ENCODE measurements around the gene CORO7. TPM values are rescaled to one million over a fixed set of nuclear protein-coding genes. Genes with fewer than 3 reads are reported as not detected.

Gene CORO7
- total RNA-seq, 4 donors from 2014 or later, result 18.8 to 29.6 (median 25.7) TPM

- Histone ChIP-seq H3K4me3 (no peak overlapping the region), H3K27ac (peak overlapping the region; percentile 75), H3K36me3 (peaks cover 27% of the 10 kb centered on the region), H3K4me1 (peaks cover 30% of the 10 kb centered on the region), H3K27me3 (no peaks in the 10 kb centered on the region), H3K9me3 (no peaks in the 10 kb centered on the region)
- WGBS, result 59% methylated on average over 5 of the region's 6 CpGs
- peak in 1 of 2 donors; percentile 65 for DNase-seq (ENCODE audit: low spot score in 2 of 2)
- no peak for TF ChIP-seq POLR2AphosphoS5 (IDR thresholded peaks at IDR 0.05)
- TF ChIP-seq EP300 (IDR thresholded peaks at IDR 0.05), result no peak
- no peak for TF ChIP-seq CTCF (IDR thresholded peaks at IDR 0.05)
- no peak for TF ChIP-seq POLR2A (IDR thresholded peaks at IDR 0.05)
Measured at GRCh38 chr16:4393240-4393600, 23.2 kb downstream of the CORO7 start.

- no peaks in the 10 kb centered on the region for H3K9me3 ChIP-seq
- peaks cover 33% of the 10 kb centered on the region for H3K4me1 ChIP-seq
- no peak overlapping the region for H3K4me3 ChIP-seq
- H3K27ac ChIP-seq, result peak overlapping the region; percentile 75
- DNase-seq (ENCODE audit: low spot score in 2 of 2), result peak in 1 of 2 donors; percentile 68
- WGBS, result 39% methylated on average over 11 of the region's 27 CpGs
- H3K36me3 ChIP-seq, result peaks cover 26% of the 10 kb centered on the region
- TF ChIP-seq POLR2A (IDR thresholded peaks at IDR 0.05) (no peak), CTCF (IDR thresholded peaks at IDR 0.05) (no peak), EP300 (IDR thresholded peaks at IDR 0.05) (no peak), POLR2AphosphoS5 (IDR thresholded peaks at IDR 0.05) (no peak)
- H3K27me3 ChIP-seq, result no peaks in the 10 kb centered on the region
Measured at GRCh38 chr16:4392382-4393239, 23.8 kb downstream of the CORO7 start.

- Histone ChIP-seq H3K27me3 (no peaks in the 10 kb centered on the region), H3K27ac (peak overlapping the region; percentile 75), H3K4me1 (peaks cover 39% of the 10 kb centered on the region), H3K4me3 (no peak overlapping the region), H3K9me3 (no peaks in the 10 kb centered on the region), H3K36me3 (peaks cover 32% of the 10 kb centered on the region)
- TF ChIP-seq CTCF (IDR thresholded peaks at IDR 0.05), result no peak
- no peak for TF ChIP-seq EP300 (IDR thresholded peaks at IDR 0.05)
- no peak for TF ChIP-seq POLR2A (IDR thresholded peaks at IDR 0.05)
- no peak for TF ChIP-seq POLR2AphosphoS5 (IDR thresholded peaks at IDR 0.05)
- 84% methylated on average over 13 of the region's 22 CpGs for WGBS
- peak in 1 of 2 donors; percentile 65 for DNase-seq (ENCODE audit: low spot score in 2 of 2)
Measured at GRCh38 chr16:4391631-4392381, 24.6 kb downstream of the CORO7 start.

- H3K27ac ChIP-seq, result no peak overlapping the region
- H3K9me3 ChIP-seq, result no peaks in the 10 kb centered on the region
- 90% methylated on average over 12 of the region's 18 CpGs for WGBS
- H3K4me1 ChIP-seq, result peaks cover 52% of the 10 kb centered on the region
- no peak overlapping the region for H3K4me3 ChIP-seq
- no peak for DNase-seq (ENCODE audit: low spot score in 2 of 2)
- peaks cover 36% of the 10 kb centered on the region for H3K36me3 ChIP-seq
- TF ChIP-seq EP300 (IDR thresholded peaks at IDR 0.05) (no peak), CTCF (IDR thresholded peaks at IDR 0.05) (no peak), POLR2A (IDR thresholded peaks at IDR 0.05) (no peak), POLR2AphosphoS5 (IDR thresholded peaks at IDR 0.05) (no peak)
- no peaks in the 10 kb centered on the region for H3K27me3 ChIP-seq
Measured at GRCh38 chr16:4390266-4391260, 25.8 kb downstream of the CORO7 start.

Measured in suprapubic skin (tissue), 4 donors.